Neutrophil (primary cell): ENCODE results near the gene GRIK2.

Experiments
- H3K27ac ChIP-seq: fragments of 200-600 bp; sonication (generic); 2 replicates; pipeline ENCODE4 v1.5.1; 2016; ENCODE audit warnings: mild to moderate bottlenecking, moderate library complexity
- H3K27me3 ChIP-seq: fragments of 200-600 bp; sonication (generic); 2 replicates; pipeline ENCODE4 v1.6.0; 2016; ENCODE audit warnings: mild to moderate bottlenecking
- H3K36me3 ChIP-seq: fragments of 200-600 bp; sonication (generic); 2 replicates; pipeline ENCODE4 v1.5.1; 2017
- H3K4me1 ChIP-seq, 2 experiments: fragments of 200-600 bp in 1 of 2; sonication (generic) in 1 of 2; 1 replicate in 1 of 2; 2 replicates in 1 of 2; pipeline versions ENCODE4 v1.5.1 to v1.6.1; 2013 to 2016; ENCODE audit warnings: low read depth in 1 of 2, low read length in 1 of 2, mild to moderate bottlenecking in 1 of 2, moderate library complexity in 1 of 2; ENCODE audit not compliant: control insufficient read depth in 1 of 2, insufficient read depth in 1 of 2
- H3K4me3 ChIP-seq, 2 experiments: fragments of 200-600 bp in 1 of 2; sonication (generic) in 1 of 2; 1 replicate in 1 of 2; 2 replicates in 1 of 2; pipeline ENCODE4 v1.5.1; 2013 to 2016; ENCODE audit warnings: low read depth in 1 of 2, low read length in 1 of 2, mild to moderate bottlenecking in 1 of 2, moderate library complexity in 1 of 2
- H3K9me3 ChIP-seq: fragments of 200-600 bp; sonication (generic); 2 replicates; pipeline ENCODE4 v1.5.1; 2016
- CTCF ChIP-seq: fragments of 200-600 bp; sonication (generic); IDR thresholded peaks from 2 replicates; pipeline ENCODE4 v1.5.1; 2016; ENCODE audit warnings: antibody characterized with exemption

GRIK2 gene

GRCh38 chr6:101392586-101393230, 800 bp upstream of the GRIK2 start:
- Histone ChIP-seq H3K4me3 (no peak overlapping the region), H3K27ac (no peak overlapping the region), H3K27me3 (peaks cover 56% of the 10 kb centered on the region), H3K9me3 (no peaks in the 10 kb centered on the region), H3K36me3 (no peaks in the 10 kb centered on the region), H3K4me1 (no peaks in the 10 kb centered on the region)
- TF ChIP-seq CTCF = no peak

GRCh38 chr6:101393829-101394251, 332 bp downstream of the GRIK2 start:
- H3K4me1 ChIP-seq = no peaks in the 10 kb centered on the region
- peaks cover 66% of the 10 kb centered on the region for H3K27me3 ChIP-seq
- TF ChIP-seq CTCF = no peak
- no peak overlapping the region for H3K4me3 ChIP-seq
- H3K9me3 ChIP-seq = no peaks in the 10 kb centered on the region
- no peaks in the 10 kb centered on the region for H3K36me3 ChIP-seq
- no peak overlapping the region for H3K27ac ChIP-seq

GRCh38 chr6:101394936-101395335, 1.4 kb downstream of the GRIK2 start:
- no peak overlapping the region for H3K27ac ChIP-seq
- H3K27me3 ChIP-seq = peaks cover 77% of the 10 kb centered on the region
- no peaks in the 10 kb centered on the region for H3K36me3 ChIP-seq
- TF ChIP-seq CTCF = no peak
- H3K4me1 ChIP-seq = no peaks in the 10 kb centered on the region
- no peaks in the 10 kb centered on the region for H3K9me3 ChIP-seq
- no peak overlapping the region for H3K4me3 ChIP-seq

- no peaks in the 10 kb centered on the region for H3K36me3 ChIP-seq
- H3K9me3 ChIP-seq = no peaks in the 10 kb centered on the region
- no peak overlapping the region for H3K27ac ChIP-seq
- H3K4me1 ChIP-seq = no peaks in the 10 kb centered on the region
- peaks cover 81% of the 10 kb centered on the region for H3K27me3 ChIP-seq
- TF ChIP-seq CTCF = no peak
- no peak overlapping the region for H3K4me3 ChIP-seq
Measured at GRCh38 chr6:101395345-101395744, 1.8 kb downstream of the GRIK2 start.

- Histone ChIP-seq H3K27ac (no peak overlapping the region), H3K9me3 (no peaks in the 10 kb centered on the region), H3K27me3 (peaks cover 87% of the 10 kb centered on the region), H3K36me3 (no peaks in the 10 kb centered on the region), H3K4me1 (no peaks in the 10 kb centered on the region), H3K4me3 (no peak overlapping the region)
- no peak for TF ChIP-seq CTCF
Measured at GRCh38 chr6:101396548-101397173, 3.2 kb downstream of the GRIK2 start.
